Testis (tissue), 3 donors: ENCODE measurements around the gene ESYT2. TPM values are rescaled to one million over a fixed set of nuclear protein-coding genes. Genes with fewer than 3 reads are reported as not detected.
A peak's percentile ranks its signal among the peaks of the same experiment; 100 is the strongest.
"Not testable (repeated sequence)": the region's sequence is repeated elsewhere in the genome, so short reads cannot be mapped to it uniquely, and the experiment has no call there.

ENCODE experiments used
- DNase-seq: peaks from one replicate; pipeline ENCODE4 v3.0.0-alpha.2; 2019
- H3K27ac ChIP-seq, 2 donors: fragments of 200-600 bp; sonication (generic); one replicate each; pipeline ENCODE4 v1.5.1; 2019
- H3K27me3 ChIP-seq: fragments of 200-600 bp; sonication (generic); one replicate; pipeline ENCODE4 v1.5.1; 2019
- H3K36me3 ChIP-seq: fragments of 200-600 bp; sonication (generic); one replicate; pipeline ENCODE4 v1.5.1; 2017; ENCODE audit warnings: low read depth; ENCODE audit errors: missing control alignments
- H3K4me1 ChIP-seq: fragments of 200-600 bp; sonication (generic); one replicate; pipeline ENCODE4 v1.5.1; 2019
- H3K4me3 ChIP-seq, 2 donors: fragments of 200-600 bp; sonication (generic); one replicate each; pipeline ENCODE4 v1.5.1; 2017 to 2019
- H3K9me3 ChIP-seq: fragments of 200-600 bp; sonication (generic); one replicate; pipeline ENCODE4 v1.5.1; 2017
- CTCF ChIP-seq, 3 experiments: fragments of 450-650 bp in 2 of 3; fragments of 200-600 bp in 1 of 3; sonication (generic) in 1 of 3; IDR thresholded peaks; one replicate each; pipeline ENCODE4 v1.5.1; 2016 to 2019; ENCODE audit warnings: antibody characterized with exemption in 3 of 3, mild to moderate bottlenecking in 2 of 3, moderate library complexity in 1 of 3
- POLR2A ChIP-seq: fragments of 450-650 bp; IDR thresholded peaks from one replicate; pipeline ENCODE4 v1.6.1; 2017; ENCODE audit warnings: antibody characterized with exemption, mild to moderate bottlenecking, moderate library complexity
- WGBS, 2 donors: methylation state at CpG; one replicate each; pipeline ENCODE4 v1.1.5; 2018; 5-methylcytosine and 5-hydroxymethylcytosine counted together
- intact Hi-C: fragments of 100-400 bp; cut with DNase I; formaldehyde crosslinking; loops from one replicate; pipeline ENCODE4 v1.15.1; 2023; ENCODE audit warnings: low total_unique reads
- polyA plus RNA-seq: library from polyadenylated mRNA; stranded (reverse); fragments of 350-450 nt; fragmentation: Illumina TruSeq; extraction: RNeasy Lipid Tissue Mini Kit (QIAGEN cat#74804); gene quantifications from one replicate; pipeline ENCODE4 v1.2.3, GENCODE V29; 2014; ENCODE audit warnings: low read depth, low replicate concordance; ENCODE audit not compliant: insufficient read depth
- total RNA-seq, 2 donors: library from RNA; depleted of rRNA; stranded (reverse); fragments of >200 nt; gene quantifications; one replicate each; pipeline ENCODE4 v1.2.3, GENCODE V29; 2016

ESYT2 gene
- total and polyA plus RNA-seq, 3 donors from 2014 or later = 53.9 to 73.1 (median 61.1) TPM

GRCh38 chr7:158706710-158707590, 122.4 kb downstream of the ESYT2 start:
- no peak overlapping the region for H3K4me3 ChIP-seq
- WGBS, 2 donors = 47 to 79% methylated on average over 10 to 29 of the region's 29 CpGs
- H3K27ac ChIP-seq = no peak overlapping the region
- TF ChIP-seq CTCF (IDR thresholded peaks at IDR 0.05) (no peak), POLR2A (no peak)
- peaks cover 9% of the 10 kb centered on the region for H3K4me1 ChIP-seq
- H3K9me3 ChIP-seq = no peaks in the 10 kb centered on the region
- no peak for DNase-seq
- intact Hi-C loops = loop anchor here (10.0 kb wide), 1 partner anchor 118 kb away; the partner anchor contains the start of gene ESYT2
- no peaks in the 10 kb centered on the region for H3K27me3 ChIP-seq
- H3K36me3 ChIP-seq = no peaks in the 10 kb centered on the region

- Histone ChIP-seq H3K27ac (no peak overlapping the region), H3K36me3 (no peaks in the 10 kb centered on the region), H3K9me3 (no peaks in the 10 kb centered on the region), H3K4me1 (peaks cover 9% of the 10 kb centered on the region), H3K4me3 (no peak overlapping the region), H3K27me3 (no peaks in the 10 kb centered on the region)
- intact Hi-C loops = loop anchor here (10.0 kb wide), 1 partner anchor 119 kb away; the partner anchor contains the start of gene ESYT2
- 35 to 53% methylated on average over 5 of the region's 5 CpGs for WGBS, 2 donors
- no peak for TF ChIP-seq CTCF (IDR thresholded peaks at IDR 0.05)
- no peak for TF ChIP-seq POLR2A
- DNase-seq = no peak
These were observed 123.0 kb downstream of the ESYT2 start for GRCh38 chr7:158706273-158706704.

GRCh38 chr7:158705234-158705850, 124.0 kb downstream of the ESYT2 start:
- H3K27me3 ChIP-seq = no peaks in the 10 kb centered on the region
- intact Hi-C loops = loop anchor here (10.0 kb wide), 1 partner anchor 119 kb away; the partner anchor contains the start of gene ESYT2
- no peak for DNase-seq
- no peak for TF ChIP-seq CTCF (IDR thresholded peaks at IDR 0.05)
- no peak for TF ChIP-seq POLR2A
- peak overlapping the region; percentile 78 to 81 for H3K27ac ChIP-seq
- H3K36me3 ChIP-seq = no peaks in the 10 kb centered on the region
- 5 to 8% methylated on average over 9 to 22 of the region's 22 CpGs for WGBS, 2 donors
- H3K4me3 ChIP-seq = peak overlapping the region; percentile 81 to 82
- H3K4me1 ChIP-seq = peaks cover 9% of the 10 kb centered on the region
- no peaks in the 10 kb centered on the region for H3K9me3 ChIP-seq

- 0 to 1% methylated on average over 10 to 77 of the region's 78 CpGs for whole genome bisulfite sequencing, 2 donors
- intact Hi-C loops = loop anchor here (10.0 kb wide), 1 partner anchor 120 kb away; the partner anchor contains the start of gene ESYT2
- no peaks in the 10 kb centered on the region for H3K36me3 ChIP-seq
- TF ChIP-seq CTCF (IDR thresholded peaks at IDR 0.05) = peak in 1 of 3 experiments; percentile 62
- peak; percentile 86 for TF ChIP-seq POLR2A
- H3K27me3 ChIP-seq = no peaks in the 10 kb centered on the region
- peak; percentile 98 for DNase-seq
- no peaks in the 10 kb centered on the region for H3K9me3 ChIP-seq
- H3K27ac ChIP-seq = peak within 1 kb of the TSS; percentile 78 to 81
- H3K4me1 ChIP-seq = peaks cover 9% of the 10 kb centered on the region
- peak within 1 kb of the TSS; percentile 81 to 82 for H3K4me3 ChIP-seq
These were observed 124.6 kb downstream of the ESYT2 start, which contains the start of gene NCAPG2 for GRCh38 chr7:158704524-158705233. Gene NCAPG2 (minus strand): TSS chr7:158704804. CDS start chr7:158701899, 2,905 bp downstream.

GRCh38 chr7:158703679-158704523, 125.4 kb downstream of the ESYT2 start:
- WGBS, 2 donors = 13 to 14% methylated on average over 15 to 23 of the region's 23 CpGs
- not testable (repeated sequence) for H3K4me1 ChIP-seq, H3K9me3 ChIP-seq, H3K27me3 ChIP-seq, DNase-seq, H3K36me3 ChIP-seq
- H3K27ac ChIP-seq = peak overlapping the region; percentile 78 to 81
- H3K4me3 ChIP-seq = peak overlapping the region; percentile 81 to 82
- intact Hi-C loops = loop anchor here (10.0 kb wide), 1 partner anchor 121 kb away; the partner anchor contains the start of gene ESYT2
